NCI-H1436 (cell line): ENCODE results near the gene SGSH.
"Not testable (repeated sequence)": the region's sequence is repeated elsewhere in the genome, so short reads cannot be mapped to it uniquely, and the experiment has no call there.

Source experiments
- DNase-seq: peaks from one replicate; lab custom pipeline; 2025; lab: John Stamatoyannopoulos, UW

SGSH gene

DNA sequence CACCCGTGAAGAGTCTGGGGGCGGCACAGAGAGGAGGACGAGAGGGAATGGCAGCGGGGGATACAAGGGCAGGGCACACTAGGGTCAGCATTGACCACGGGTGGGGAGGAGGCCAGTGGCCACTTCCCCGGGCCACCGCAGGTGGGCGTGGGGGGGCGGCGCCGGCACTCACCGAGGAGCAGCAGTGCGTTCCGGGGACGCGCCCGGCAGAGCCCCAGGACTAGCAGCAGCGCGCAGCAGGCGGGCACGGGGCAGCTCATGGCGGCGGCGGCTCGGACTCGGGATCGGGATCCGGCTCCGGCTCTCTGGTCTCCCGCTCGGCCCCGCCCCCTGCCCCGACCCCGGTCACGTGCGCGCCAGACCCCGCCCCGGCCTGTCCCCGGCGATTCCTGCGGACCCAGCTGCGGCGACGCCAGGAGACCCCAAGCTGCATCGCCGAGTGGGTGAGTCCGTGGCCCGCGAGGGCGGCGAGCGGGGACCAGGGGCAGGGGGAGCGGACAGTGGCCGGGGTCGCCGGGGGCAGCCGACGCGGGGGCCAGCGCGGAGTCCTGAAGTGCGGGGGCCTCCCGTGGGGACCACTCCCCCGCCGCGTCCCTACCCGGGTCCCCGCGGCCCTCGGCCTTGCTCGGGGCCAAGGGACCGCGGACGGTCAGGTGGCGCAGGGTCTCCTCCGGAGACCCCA, at the start of gene SGSH, which contains the start of gene SLC26A11:
TSS of gene SGSH (minus strand) at position 280 of the 682 bp plus-strand sequence. CDS start at position 260, 20 bp downstream.
TSS of gene SLC26A11 (plus strand) at position 374 of the 682 bp plus-strand sequence. CDS start 1,134 bp downstream, outside the sequence.
- DNase-seq: peak; percentile 49

DNA sequence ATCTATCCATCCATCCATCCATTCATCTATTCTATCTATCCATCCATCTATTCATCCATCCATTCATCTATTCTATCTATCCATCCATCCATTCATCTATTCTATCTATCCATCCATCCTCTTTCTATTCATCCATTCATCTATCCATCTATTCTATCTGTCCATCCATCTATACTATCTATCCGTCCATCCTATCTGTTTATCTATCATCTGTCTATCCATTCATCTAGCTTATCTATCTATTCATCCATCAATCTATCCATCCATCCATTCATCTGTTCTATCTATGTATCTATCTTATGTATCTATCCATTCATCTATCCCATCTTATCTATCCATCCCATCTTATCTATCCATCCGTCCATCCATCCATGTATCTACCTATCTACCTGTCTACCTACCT, 49.3 kb upstream of the SGSH start:
- no peak for DNase-seq

DNA sequence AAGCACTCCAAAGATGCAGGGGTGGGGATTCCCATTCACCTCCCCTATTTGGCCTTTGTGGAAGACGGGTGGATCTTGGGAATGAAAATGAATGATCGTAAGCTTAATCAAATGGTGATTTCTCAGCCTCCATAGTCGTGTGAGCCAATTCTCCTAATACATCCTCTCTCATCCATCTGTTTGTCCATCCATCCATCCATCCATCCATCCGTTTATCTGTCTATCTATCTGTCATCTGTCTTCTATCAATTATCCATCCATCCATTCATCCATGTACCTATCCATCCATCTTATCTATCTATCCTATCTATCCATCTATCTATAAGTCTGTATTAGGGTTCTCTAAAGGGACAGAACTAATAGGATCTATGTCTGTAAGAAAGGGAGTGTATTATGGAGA, 48.3 kb upstream of the SGSH start:
- no peak for DNase-seq

DNA sequence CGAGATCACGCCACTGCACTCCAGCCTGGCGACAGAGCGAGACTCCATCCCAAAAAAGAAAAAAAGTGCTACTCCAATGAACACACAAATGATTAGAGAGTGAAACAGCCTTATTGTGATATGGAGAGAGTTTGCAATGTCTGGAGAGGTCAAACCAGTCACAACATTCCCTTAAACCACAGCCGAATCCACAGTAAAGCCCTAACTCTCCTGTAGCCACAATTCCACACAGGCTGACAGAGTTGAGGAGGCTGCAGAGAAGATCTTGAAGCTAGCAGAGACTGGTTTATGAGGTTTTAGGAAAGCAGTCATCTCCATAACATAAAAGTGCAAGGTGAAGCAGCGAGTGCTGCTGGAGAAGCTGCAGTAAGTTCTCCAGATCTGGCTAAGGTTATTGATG, 47.3 kb upstream of the SGSH start:
- no peak for DNase-seq

DNA sequence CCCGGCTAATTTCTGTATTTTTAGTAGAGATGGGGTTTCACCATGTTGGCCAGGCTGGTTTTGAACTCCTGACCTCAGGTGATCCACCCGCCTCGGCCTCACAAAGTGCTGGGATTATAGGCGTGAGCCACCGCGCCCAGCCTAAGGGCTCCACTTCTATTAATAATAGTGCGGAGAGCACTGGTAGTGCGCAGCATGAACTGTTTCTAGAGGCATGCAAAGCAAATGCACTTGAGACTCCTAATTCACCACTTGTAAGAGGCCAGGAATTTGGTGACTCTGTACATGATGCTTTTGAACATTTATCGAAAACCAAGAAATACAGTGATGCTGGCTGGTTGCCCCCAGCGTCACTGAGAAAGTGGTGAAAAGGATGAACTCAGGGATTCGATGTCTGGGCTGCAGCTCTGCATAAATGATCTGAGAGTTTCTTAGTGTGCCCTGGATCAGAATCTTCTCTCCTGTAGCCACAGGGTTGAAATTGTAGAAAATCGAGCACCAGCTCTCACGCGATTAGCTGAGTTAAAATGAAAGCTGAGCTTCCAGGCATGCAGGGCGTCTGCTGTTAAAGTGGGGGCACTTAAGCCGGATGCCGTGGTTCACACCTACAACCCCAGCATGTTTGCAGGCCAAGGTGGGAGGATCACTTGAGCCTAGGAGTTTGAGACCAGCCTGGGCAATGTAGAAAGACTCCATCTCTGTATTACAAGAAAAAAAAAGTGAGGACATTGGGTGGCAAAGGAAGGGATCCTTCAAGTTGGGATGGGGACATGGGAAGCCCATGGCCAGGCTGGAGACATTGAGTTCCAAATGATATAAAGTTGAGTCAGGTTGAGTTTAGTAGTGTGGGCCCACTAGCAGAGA, 45.3 kb upstream of the SGSH start:
- no peak for DNase-seq

DNA sequence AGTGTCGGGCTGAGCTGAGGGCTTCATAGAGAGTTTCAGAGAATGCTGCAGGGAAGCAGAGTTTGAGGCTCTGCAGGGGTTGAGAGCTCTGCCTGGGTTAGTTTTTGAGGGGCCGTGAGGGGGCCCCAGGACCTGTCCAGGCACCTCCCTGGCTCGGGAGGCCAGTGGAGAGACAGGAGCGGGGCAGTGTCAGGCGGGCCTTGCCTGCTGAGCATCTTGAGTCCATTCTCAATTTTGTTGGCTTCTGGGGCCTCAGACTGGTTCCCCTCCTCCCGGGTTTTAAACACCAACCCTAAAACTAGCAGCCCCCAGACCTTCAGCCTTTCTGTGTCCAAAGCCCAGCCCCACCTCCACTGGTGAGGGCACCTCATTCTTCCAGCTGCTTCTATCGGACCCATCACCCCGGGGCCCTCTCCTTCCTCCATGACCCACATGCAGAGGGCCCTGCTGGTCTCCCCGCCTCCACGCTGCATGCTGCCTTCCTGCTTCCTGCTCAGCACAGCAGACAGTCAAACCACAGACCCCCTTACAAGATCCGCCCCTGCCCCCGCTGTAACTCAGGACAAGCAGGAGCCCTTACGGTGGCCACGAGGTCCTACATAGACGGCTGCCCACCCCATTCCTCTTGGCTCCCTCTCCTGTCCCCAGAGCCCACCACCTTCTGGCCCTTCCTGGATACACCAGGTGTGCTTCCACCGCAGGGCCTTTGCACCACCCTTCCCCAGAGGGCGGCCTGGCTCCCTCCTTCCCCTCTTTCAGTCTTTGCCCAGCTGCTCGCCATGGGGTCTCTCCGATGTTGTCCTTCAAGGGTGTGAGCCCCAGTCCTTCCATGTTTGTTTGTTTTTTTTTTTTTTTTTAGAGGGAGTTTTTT, 44.3 kb upstream of the SGSH start:
- DNase-seq: no peak

DNA sequence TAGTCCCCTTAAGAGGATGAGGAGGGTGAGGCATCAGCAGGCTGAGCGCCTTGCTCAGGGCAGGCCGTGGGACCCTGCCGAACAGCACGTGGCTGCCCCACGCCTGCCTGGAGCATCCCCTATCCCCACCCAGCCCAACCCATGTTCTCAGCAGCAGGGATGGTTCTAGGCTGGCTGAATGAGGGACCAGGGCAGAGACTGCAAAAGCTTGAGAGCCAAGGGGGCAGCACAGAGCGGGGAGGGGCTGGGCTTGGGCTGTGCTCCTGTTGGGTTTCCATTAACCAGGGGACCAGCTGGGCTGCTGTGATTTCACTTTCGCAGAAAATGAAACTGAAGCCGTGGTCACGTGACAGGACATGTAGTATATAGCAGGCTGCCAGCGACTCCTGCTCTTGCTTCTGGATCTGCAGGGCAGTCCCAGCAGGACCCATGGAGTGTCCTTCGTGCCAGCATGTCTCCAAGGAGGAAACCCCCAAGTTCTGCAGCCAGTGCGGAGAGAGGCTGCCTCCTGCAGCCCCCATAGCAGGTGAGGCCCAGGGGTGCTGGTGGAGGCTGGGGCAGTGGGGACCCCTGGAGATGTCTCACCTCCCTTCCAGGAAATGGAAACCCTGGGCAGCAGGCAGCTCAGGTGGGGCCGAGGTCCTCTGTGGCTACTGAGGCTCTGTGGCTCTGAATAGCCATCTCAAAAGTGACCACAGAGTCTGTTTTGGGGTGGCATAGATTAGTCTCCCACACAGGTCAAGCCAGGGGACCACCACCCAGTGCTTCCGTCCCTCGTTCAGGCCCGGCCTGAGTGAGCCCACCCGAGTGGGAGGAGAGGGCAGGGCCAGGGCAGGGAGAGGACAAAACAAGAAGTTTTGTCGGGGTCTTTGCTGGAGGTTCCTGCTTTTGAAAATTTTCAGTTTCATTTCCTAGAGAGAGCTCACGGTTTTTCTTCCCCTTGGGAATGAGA, 43.4 kb upstream of the SGSH start:
- peak; percentile 79 for DNase-seq

DNA sequence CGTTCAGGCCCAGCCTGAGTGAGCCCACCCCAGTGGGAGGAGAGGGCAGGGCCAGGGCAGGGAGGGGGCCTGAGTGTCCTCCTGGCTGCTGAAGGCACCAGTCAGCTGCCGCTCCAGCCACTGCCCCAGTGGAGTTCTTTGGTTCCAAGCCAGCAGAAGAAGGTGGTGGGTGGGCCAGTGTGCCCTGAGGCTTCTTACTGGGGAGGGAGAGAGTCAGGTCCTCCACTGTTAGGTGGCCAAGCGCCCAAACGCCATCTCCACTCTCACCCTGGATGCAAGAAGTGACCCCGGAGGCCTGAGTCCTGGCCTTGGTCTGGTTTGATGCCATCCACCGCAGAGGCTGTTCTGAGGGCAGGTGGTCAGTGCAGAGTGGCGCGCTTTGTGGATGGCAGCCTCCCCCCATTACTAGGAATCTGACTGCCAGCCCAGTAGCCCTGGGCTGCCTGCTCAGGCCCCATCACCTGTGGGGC, 42.7 kb upstream of the SGSH start:
- no peak for DNase-seq

DNA sequence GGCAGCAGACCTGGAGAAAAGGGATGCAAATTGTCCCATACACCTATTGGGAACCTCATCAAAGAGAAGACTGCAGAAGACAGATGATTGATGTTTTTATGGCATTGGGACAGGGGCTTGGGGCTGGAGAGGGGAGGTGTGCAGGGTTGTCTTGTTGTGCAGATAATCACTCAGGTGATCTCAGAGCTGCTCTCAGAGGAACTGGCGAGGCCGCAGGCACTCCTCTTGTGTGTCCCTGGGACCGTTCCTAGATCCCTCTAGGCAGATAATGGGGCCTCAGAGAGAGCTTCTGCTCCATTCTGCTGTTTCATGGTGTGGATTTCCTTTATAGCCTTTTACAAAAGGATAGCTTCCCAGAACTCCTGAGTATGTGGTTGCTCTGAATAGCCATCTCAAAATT, 42.2 kb upstream of the SGSH start:
- DNase-seq: no peak

DNA sequence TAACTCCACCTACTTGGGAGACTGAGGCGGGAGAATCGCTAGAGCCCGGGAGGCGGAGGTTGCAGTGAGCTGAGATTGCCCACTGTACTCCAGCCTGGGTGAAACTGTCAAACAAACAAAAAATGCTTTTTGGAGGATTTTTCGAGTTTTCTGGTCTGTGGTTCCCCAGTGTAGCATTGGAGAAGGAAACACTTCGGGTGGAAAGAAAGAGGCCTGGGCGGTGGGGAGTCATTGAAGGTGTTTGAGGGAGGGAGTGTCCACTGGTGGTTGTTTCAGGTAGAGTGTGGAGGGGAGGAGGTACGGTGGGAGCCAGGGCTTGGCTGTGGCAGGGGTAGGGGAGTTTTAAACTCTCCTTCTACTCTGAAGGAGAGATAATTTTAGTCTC, 41.8 kb upstream of the SGSH start:
- DNase-seq: no peak

DNA sequence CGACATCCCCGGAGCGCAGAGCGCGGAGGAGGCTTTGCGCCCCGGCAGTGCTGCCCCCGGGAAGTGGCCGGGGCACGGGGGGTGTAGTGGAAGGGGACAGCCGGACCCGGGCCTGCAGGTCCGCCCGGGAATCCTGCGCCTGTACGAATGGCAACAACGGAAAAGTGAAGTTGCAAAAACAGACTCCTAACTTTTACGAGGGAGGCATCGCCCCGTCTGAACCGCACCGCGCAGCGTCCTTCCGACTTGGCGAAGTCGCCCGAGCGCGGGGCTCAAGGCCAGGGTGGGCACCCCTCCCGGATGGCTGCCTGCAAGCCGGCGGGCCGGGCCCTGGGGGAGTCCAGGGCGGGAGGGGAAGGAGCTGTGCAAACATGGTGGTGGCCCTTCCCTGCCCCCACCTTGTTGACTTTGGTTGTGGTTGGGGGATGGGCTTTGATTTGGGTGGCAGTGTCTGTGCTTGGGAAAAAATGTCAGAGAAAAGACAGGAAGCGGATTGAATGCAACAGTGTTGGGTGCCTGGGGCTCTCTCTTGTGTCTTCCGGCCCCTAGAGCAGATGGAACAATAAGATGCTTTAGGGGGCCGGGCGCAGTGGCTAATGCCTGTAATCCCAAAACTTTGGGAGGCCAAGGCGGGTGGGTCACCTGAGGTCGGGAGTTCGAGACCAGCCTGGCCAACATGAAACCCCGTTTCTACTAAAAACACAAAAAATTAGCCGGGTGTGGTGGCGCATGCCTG, 41.2 kb upstream of the SGSH start:
- peak; percentile 56 for DNase-seq

DNA sequence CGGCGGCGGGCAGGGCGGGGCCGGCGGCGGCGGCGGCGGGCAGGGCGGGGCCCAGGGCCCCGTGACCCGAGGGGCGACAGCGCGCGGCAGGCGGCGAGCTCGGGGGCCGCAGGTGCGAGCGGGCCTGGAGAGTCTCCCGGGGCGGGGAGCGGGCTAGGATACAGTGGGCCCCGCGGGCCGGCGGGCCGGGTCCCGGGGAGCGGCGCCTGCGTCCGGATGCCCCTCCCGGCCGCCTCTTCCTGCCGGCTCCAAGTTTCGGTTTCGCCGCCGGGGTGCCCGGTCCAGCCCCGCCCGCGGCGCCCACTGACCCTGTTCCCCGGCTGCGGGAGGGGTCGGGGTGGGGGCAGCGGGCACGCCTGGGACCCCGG, 40.6 kb upstream of the SGSH start, which contains the start of gene RNF213:
TSS of gene RNF213 (plus strand) at position 62 of the 368 bp plus-strand sequence. CDS start 2,830 bp downstream, outside the sequence.
- DNase-seq: peak; percentile 61

DNA sequence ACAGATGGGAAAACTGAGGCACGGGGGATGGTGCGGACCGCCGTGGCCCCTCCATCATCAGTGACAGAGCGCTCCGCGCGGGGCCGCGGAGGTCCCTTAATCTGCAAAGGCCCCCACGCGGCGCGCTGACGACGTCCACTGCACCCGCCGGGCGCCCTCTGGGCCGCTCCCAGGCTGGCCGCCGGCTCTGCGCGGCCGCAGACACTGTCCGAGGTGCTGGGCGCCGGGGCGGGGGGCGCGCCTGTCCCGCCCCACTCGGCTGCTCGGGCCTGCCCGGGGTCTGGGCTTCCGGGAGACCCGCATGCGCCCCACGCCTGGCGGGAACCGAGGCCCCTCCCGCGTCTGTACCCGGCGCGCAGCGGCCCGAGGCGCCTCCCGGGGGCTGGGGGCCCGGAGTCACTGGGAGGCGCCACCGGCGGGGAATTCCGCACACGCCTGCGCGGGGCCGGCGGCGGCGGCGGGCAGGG, 40.0 kb upstream of the SGSH start:
- peak; percentile 49 for DNase-seq

DNA sequence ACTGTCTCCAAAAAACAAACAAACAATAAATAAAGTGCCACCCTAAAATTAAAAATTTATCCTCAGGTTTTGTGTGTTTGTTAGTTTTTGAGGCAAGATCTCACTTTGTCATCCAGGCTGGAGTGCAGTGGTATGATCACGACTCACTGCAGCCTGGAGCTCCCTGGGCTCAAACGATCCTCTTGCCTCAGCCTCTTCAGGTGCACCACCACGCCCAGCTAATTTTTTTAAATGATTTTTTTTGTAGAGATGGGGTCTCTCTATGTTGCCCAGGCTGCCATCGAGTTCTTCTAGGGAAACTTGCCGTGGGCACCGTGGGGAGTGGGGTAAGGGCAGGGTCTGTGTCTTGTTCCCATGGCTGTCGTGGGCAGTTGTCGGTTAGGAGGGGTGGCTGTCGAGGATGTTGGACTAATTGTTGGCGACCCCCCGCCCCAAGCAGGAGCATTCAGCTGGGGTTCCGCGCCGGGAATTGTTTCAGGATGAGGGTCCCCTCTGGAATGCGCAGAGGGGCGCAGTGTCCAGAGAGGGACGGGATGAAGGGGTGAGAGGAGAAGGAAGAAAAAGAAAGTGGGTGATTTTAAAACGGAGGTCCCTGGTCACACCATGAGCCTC, 39.4 kb upstream of the SGSH start:
- no peak for DNase-seq

DNA sequence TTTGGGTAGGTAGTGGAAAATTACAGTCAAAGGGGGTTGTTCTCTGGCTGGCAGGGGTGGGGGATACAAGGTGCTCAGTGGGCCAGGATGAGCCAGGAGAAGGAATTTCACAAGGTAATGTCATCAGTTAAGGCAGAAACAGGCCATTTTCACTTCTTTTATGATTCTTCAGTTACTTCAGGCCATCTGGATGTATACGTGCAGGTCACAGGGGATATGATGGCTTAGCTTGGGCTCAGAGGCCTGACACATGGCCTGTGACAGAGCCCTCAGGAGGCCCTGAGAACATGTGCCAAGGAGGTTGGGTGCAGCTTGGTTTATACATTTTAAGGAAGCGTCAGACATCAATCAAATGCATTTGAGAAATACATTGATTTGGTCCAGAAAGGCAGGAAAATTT, 38.2 kb upstream of the SGSH start:
- DNase-seq: not testable (repeated sequence)

DNA sequence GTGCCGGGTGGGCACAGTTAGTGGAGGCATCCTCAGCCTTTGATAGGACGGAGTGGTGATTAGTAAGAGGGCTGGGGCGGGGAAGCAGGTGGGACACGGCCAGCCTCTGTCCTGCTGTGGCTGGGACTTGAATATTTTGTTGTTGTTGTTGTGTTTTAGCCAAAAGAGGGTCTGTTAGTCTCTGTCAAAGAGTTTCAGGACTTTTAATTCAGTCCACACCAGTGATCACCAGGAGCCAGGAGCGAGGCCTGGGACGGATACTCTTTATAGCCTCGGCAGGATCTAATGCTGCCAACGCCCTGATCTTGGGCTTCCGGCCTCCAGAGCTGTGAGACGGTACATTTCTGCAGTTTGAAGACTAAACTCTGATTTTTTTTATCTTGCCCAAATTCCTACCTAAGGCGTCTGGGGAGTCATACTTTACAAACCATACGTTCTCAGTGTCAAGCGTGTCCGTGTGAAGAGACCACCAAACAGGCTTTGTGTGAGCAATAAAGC, 37.6 kb upstream of the SGSH start:
- no peak for DNase-seq

DNA sequence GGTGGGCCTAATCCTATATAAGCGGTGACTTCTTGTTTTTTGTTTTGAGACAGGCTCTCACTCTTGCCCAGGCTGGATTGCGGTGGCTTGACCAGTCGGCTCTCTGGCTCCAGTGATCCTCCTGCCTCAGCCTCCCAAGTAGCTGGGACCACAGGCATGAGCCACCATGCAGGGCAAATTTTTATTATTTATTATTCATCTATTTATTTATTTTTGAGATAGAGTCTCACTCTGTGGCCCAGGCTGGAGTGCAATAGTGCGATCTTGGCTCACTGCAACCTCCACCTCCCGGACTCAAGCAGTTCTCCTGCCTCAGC, 35.9 kb upstream of the SGSH start:
- DNase-seq: no peak

DNA sequence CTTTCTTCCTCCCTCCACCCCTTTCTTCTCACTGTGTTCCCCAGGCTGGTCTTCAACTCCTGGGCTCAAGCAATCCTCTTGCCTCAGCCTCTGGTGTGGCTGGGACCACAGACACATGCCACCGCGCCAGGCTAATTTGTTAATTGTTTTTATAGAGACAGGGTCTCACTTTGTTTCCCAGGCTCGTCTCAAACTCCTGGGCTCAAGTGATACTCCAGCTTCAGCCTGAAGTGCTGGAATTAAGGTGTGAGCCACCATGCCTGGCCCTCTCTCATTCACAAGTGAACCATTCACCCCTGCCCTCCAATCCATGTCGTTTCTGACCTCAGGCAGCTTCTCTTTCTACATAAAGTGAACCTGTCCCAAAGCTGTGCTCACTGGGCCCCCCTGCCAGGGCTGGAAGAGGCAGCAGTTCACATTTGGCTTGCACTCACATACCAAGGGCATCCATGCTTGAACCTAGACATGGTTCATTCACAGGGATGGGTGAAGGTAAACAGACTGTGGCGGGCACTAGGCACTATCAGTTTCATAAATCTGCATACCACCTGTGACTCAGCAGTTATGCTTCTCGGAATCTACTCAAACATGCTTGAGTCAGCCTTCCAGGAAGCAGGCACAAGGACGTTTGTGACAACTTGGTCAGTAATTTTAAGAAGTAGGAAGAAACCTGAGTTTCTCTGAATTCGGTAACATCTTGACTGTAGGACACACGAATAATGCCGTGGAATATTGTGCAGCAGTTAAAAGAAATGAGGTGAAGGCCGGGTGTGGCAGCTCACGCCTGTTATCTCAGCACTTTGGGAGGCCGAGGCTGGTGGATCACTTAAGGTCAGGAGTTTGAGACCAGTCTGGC, 34.5 kb upstream of the SGSH start:
- DNase-seq: peak; percentile 39
